ENCODE data around the gene MAFB. TPM values are rescaled to one million over a fixed set of nuclear protein-coding genes. Genes with fewer than 3 reads are reported as not detected.

MAFB gene
- total RNA-seq, 2 experiments from 2014 or later, result 3.3 to 3.7 TPM

DNA sequence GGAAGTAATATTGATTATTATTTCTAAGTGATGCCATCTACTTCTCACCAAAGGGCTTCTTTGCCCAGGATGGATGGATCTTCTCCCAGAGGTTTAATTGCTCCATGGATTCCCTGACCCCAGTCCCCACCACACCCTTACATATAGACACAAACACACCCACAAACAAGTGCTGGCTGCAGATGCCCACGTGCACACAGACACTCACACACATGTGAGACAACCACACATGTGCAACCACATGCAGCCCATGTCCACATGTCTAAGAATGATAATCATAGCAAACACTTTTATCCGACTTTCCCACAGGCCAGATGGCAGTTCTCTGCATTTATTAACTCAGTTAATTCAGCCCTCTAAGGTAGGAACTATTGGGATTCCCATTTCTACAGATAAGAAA lies 44.2 kb downstream of the MAFB start:
- Mint-ChIP-seq H3K27ac (no peak overlapping the region), H3K4me3 (no peak overlapping the region), H3K36me3 (ENCODE audit: low read depth) (no peaks in the 10 kb centered on the region), H3K27me3 (peaks cover 19% of the 10 kb centered on the region), H3K4me1 (ENCODE audit: low read depth) (no peaks in the 10 kb centered on the region), H3K9me3 (no peaks in the 10 kb centered on the region)
- ChIA-PET POLR2A (no interaction called here), CTCF (no interaction called here)
- Histone ChIP-seq H3K4me3 (ENCODE audit: low read length) (no peak overlapping the region), H3K27ac (ENCODE audit: low read depth in 1 of 2, low read length in 2 of 2) (no peak overlapping the region), H3K9me3 (ENCODE audit: control insufficient read depth in 1 of 2, insufficient read depth in 1 of 2, low read length in 2 of 2) (no peaks in the 10 kb centered on the region), H3K36me3 (ENCODE audit: insufficient read depth, low read length) (no peaks in the 10 kb centered on the region), H3K4me1 (ENCODE audit: insufficient read depth, low read length) (no peaks in the 10 kb centered on the region), H3K27me3 (ENCODE audit: control insufficient read depth in 1 of 2, insufficient read depth in 2 of 2, low read length in 2 of 2) (peaks cover 0 to 2% of the 10 kb centered on the region in 2 experiments)
- ATAC-seq (ENCODE audit: poor library complexity) (no peak), DNase-seq (no peak)
- TF ChIP-seq, protein P1, sequence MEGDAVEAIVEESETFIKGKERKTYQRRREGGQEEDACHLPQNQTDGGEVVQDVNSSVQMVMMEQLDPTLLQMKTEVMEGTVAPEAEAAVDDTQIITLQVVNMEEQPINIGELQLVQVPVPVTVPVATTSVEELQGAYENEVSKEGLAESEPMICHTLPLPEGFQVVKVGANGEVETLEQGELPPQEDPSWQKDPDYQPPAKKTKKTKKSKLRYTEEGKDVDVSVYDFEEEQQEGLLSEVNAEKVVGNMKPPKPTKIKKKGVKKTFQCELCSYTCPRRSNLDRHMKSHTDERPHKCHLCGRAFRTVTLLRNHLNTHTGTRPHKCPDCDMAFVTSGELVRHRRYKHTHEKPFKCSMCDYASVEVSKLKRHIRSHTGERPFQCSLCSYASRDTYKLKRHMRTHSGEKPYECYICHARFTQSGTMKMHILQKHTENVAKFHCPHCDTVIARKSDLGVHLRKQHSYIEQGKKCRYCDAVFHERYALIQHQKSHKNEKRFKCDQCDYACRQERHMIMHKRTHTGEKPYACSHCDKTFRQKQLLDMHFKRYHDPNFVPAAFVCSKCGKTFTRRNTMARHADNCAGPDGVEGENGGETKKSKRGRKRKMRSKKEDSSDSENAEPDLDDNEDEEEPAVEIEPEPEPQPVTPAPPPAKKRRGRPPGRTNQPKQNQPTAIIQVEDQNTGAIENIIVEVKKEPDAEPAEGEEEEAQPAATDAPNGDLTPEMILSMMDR (IDR thresholded peaks at IDR 0.05), result no peak
- intact Hi-C loops (cut with DNase I, micrococcal nuclease), result no loop called here

DNA sequence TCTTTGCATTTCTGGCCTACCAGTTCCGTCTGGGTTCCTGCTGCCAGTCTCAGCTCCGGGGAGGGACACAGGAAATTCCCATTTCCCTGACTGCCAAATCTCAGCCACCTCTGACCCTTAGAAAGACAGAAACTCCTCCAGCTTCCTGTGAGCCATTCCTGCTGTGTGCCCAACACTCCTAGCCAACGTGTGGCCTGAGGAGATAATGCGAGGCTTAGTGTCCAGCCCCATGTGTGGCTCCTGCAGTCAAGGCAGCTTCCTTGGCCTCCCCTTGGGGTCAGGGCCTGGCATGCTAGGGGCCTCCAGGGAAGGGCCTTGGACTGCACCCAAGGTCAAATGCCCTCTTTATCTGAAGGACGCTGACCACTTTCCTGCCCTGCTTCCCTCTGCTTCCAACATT lies 45.1 kb downstream of the MAFB start:
- Mint-ChIP-seq H3K4me1 (ENCODE audit: low read depth) (no peaks in the 10 kb centered on the region), H3K27me3 (peaks cover 24% of the 10 kb centered on the region), H3K27ac (no peak overlapping the region), H3K4me3 (no peak overlapping the region), H3K9me3 (no peaks in the 10 kb centered on the region), H3K36me3 (ENCODE audit: low read depth) (no peaks in the 10 kb centered on the region)
- H3K27ac ChIP-seq (ENCODE audit: low read depth in 1 of 2, low read length in 2 of 2), result no peak overlapping the region
- TF ChIP-seq, protein P1 (IDR thresholded peaks at IDR 0.05), result no peak
- POLR2A ChIA-PET, result no interaction called here
- H3K27me3 ChIP-seq (ENCODE audit: control insufficient read depth in 1 of 2, insufficient read depth in 2 of 2, low read length in 2 of 2), result peaks cover 0 to 2% of the 10 kb centered on the region in 2 experiments
- CTCF ChIA-PET, result no interaction called here
- no peak for ATAC-seq (ENCODE audit: poor library complexity)
- H3K36me3 ChIP-seq (ENCODE audit: insufficient read depth, low read length), result no peaks in the 10 kb centered on the region
- intact Hi-C loops (cut with DNase I, micrococcal nuclease), result no loop called here
- no peaks in the 10 kb centered on the region for H3K9me3 ChIP-seq (ENCODE audit: control insufficient read depth in 1 of 2, insufficient read depth in 1 of 2, low read length in 2 of 2)
- DNase-seq, result no peak
- H3K4me1 ChIP-seq (ENCODE audit: insufficient read depth, low read length), result no peaks in the 10 kb centered on the region
- no peak overlapping the region for H3K4me3 ChIP-seq (ENCODE audit: low read length)

DNA sequence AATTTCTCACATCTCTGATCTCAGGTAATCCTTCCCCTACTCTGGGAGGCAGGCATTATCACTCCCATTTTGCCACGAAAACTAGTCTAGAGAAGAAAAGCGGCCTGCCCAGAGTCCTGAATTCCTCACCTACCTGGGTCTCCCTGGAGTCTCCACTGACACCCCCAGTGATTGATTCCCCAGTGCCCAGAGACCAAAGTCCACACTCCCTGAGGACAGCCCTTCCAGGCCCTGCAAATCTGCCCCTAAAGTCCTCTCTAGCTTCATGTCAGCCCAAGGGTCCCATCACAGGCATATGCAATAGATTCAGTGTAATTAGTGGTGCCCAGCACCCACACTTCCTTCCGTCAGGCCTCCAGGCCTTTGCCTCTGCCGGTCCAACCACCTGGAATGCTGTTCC lies 47.2 kb downstream of the MAFB start:
- CTCF ChIA-PET, result no interaction called here
- intact Hi-C loops (cut with DNase I, micrococcal nuclease), result no loop called here
- Mint-ChIP-seq H3K27ac (no peak overlapping the region), H3K4me1 (ENCODE audit: low read depth) (no peaks in the 10 kb centered on the region), H3K27me3 (peaks cover 12% of the 10 kb centered on the region), H3K36me3 (ENCODE audit: low read depth) (no peaks in the 10 kb centered on the region), H3K4me3 (no peak overlapping the region), H3K9me3 (no peaks in the 10 kb centered on the region)
- TF ChIP-seq, protein P1 (IDR thresholded peaks at IDR 0.05), result no peak
- POLR2A ChIA-PET, result no interaction called here
- Histone ChIP-seq H3K4me3 (ENCODE audit: low read length) (no peak overlapping the region), H3K4me1 (ENCODE audit: insufficient read depth, low read length) (no peaks in the 10 kb centered on the region), H3K9me3 (ENCODE audit: control insufficient read depth in 1 of 2, insufficient read depth in 1 of 2, low read length in 2 of 2) (no peaks in the 10 kb centered on the region), H3K36me3 (ENCODE audit: insufficient read depth, low read length) (no peaks in the 10 kb centered on the region), H3K27ac (ENCODE audit: low read depth in 1 of 2, low read length in 2 of 2) (no peak overlapping the region), H3K27me3 (ENCODE audit: control insufficient read depth in 1 of 2, insufficient read depth in 2 of 2, low read length in 2 of 2) (peaks cover 0 to 2% of the 10 kb centered on the region in 2 experiments)
- ATAC-seq (ENCODE audit: poor library complexity) (no peak), DNase-seq (no peak)
